Liver (tissue), 3 donors: ENCODE measurements around the gene CEMIP.

Experiments
- EGR1 ChIP-seq, 2 donors: IDR thresholded peaks; 2 replicates each; pipeline ENCODE4 v1.6.1; 2016 to 2018; ENCODE audit warnings: antibody characterized with exemption in 2 of 2, low read depth in 2 of 2
- TF ChIP-seq, protein P1 (sequence below): fragments of 150-350 bp; IDR thresholded peaks from 2 replicates; pipeline ENCODE4 v1.5.1; 2017; ENCODE audit warnings: improper control_type of control experiment, low read depth, low read length; ENCODE audit not compliant: missing input control
- donor health status: healthy.
- donor health status: healthy.

DNA sequence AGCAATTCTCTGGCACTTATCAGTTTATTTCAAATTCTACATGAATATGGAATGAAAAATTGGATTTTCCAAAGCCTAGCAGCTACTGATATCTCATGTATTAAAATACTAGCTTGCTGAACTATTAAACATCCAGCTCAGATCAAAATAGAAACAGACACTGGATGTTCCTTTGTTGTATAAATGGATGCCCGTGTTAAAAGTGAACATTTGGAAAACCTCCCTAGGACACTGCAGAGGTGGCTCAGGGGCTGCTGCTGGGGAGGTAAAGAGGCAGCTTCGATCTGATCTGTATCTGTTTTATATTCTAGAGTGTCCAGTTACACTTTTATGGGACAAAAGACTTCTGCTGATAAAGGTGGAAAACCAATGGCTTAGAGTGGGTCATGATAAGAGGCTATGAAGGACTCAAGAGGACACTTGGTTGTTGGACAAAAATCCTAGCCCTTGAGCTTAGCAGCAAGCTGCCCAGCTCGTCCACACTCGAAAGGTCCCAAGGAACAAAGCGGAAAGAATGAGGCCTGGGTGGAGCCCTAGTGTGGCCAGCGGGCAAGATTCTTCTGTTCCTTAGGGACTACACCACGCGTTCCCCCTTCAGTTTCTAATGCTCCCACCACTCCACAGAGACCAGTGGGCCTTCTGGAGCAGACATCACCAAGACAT, 200.5 kb downstream of the CEMIP start:
- no peak for TF ChIP-seq EGR1 (IDR thresholded peaks at IDR 0.05; ENCODE audit: low read depth in 2 of 2)
- TF ChIP-seq, protein P1, sequence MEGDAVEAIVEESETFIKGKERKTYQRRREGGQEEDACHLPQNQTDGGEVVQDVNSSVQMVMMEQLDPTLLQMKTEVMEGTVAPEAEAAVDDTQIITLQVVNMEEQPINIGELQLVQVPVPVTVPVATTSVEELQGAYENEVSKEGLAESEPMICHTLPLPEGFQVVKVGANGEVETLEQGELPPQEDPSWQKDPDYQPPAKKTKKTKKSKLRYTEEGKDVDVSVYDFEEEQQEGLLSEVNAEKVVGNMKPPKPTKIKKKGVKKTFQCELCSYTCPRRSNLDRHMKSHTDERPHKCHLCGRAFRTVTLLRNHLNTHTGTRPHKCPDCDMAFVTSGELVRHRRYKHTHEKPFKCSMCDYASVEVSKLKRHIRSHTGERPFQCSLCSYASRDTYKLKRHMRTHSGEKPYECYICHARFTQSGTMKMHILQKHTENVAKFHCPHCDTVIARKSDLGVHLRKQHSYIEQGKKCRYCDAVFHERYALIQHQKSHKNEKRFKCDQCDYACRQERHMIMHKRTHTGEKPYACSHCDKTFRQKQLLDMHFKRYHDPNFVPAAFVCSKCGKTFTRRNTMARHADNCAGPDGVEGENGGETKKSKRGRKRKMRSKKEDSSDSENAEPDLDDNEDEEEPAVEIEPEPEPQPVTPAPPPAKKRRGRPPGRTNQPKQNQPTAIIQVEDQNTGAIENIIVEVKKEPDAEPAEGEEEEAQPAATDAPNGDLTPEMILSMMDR, result no peak
